HFF-Myc (cell line): ENCODE results near the gene TRH.
"Not testable (repeated sequence)": the region's sequence is repeated elsewhere in the genome, so short reads cannot be mapped to it uniquely, and the experiment has no call there.

ENCODE experiments used
- DNase-seq: peaks from one replicate; pipeline ENCODE4 v3.0.0-alpha.2; 2011; ENCODE audit warnings: low read depth; ENCODE audit errors: extremely low read depth
- H3K4me3 ChIP-seq: replicated peaks from 2 replicates; pipeline ENCODE4 v1.5.1; 2011; ENCODE audit warnings: low read depth, mild to moderate bottlenecking, control low read depth, low read length
- TF ChIP-seq, protein P1 (sequence below): IDR thresholded peaks from 2 replicates; pipeline ENCODE4 v1.5.1; 2012; ENCODE audit warnings: mild to moderate bottlenecking, low read depth, low read length, control low read depth; ENCODE audit errors: missing control alignments

The TRH gene

DNA sequence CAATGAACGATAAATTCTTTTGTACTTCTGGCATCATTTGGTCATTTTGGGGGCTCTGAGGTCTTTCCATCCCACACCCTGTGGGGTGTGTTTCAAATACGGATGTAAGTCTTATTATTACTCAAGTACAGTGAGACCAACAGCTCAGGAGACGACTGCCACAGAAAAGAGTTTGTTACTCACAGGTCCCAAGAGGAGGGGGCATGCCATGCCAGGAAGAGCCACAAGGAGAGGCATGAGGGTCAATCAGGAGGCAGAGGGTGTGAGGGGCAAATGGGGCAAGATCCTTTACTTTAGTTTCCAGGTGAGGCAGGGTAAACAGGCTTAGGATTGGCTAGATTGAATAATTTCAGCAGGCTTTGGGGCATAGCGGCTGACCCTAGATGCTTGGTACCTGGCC is 21.6 kb downstream of the TRH start:
- H3K4me3 ChIP-seq = no peak overlapping the region
- TF ChIP-seq, protein P1, sequence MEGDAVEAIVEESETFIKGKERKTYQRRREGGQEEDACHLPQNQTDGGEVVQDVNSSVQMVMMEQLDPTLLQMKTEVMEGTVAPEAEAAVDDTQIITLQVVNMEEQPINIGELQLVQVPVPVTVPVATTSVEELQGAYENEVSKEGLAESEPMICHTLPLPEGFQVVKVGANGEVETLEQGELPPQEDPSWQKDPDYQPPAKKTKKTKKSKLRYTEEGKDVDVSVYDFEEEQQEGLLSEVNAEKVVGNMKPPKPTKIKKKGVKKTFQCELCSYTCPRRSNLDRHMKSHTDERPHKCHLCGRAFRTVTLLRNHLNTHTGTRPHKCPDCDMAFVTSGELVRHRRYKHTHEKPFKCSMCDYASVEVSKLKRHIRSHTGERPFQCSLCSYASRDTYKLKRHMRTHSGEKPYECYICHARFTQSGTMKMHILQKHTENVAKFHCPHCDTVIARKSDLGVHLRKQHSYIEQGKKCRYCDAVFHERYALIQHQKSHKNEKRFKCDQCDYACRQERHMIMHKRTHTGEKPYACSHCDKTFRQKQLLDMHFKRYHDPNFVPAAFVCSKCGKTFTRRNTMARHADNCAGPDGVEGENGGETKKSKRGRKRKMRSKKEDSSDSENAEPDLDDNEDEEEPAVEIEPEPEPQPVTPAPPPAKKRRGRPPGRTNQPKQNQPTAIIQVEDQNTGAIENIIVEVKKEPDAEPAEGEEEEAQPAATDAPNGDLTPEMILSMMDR = no peak
- no peak for DNase-seq

DNA sequence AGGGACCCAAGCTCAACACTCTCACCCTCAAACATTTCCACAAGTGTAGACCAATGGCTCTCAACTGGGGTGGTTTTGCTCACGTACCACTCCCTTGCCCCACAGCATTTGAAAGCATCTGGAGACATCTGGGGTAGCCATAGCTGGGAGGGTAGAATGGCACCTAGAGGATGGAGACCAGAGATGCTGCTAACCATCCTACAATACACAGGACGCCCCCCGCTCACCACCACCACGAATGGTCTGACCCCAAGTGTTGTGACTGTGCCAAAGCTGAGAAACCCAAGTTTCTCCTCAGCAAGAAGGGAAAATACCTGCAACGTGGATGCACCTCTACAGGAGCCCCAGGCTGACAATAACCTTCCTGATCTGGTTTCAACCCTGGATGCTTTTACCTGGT is 24.7 kb downstream of the TRH start:
- H3K4me3 ChIP-seq, DNase-seq: not testable (repeated sequence)

DNA sequence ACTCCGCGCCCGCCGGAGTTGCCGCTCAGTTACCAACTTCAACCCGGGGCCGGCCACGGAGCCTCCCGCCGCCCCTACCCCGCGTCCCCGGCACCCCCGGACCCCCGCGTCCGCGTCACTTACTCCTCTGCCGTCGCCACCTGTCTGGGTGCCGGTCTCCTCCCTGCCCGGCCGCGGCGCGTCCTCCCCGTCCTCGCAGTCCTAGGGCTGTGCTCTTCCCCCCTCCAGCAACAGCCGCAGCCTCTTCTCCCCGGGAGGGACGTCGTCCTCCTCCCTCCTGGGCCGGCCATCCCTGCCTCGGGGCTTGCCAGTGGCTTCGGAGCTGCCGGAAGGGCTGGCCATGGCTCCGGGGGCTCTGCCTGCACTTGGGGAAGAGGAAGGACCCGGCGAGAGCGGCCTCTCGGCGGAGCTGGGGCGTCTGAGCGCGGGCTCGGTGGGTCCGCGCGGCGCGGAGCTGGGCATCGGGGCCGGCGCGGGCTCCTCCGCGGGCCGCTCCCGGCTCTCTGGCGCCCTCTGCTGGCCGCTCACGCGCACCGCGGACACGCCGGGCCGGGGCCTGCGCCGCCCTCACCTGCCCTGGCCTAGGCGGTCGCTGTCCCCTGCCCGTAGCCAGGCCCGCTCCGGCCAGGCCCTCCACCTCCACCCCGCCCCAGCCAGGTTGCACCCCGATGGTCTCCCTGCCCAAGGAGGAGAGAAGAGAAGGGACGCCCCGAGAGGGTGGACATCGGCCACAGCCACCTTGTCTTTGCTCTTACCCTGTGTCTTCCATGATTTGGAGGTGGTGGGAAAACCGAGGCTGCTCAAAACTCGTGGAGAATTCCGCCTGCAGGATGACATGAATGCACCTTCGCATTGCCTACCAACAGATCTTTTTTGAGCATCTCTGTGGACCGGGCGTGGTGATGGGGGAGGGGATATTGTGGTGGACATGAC is 28.4 kb downstream of the TRH start:
- TF ChIP-seq, protein P1 = peak; percentile 35
- H3K4me3 ChIP-seq, DNase-seq: not testable (repeated sequence)

DNA sequence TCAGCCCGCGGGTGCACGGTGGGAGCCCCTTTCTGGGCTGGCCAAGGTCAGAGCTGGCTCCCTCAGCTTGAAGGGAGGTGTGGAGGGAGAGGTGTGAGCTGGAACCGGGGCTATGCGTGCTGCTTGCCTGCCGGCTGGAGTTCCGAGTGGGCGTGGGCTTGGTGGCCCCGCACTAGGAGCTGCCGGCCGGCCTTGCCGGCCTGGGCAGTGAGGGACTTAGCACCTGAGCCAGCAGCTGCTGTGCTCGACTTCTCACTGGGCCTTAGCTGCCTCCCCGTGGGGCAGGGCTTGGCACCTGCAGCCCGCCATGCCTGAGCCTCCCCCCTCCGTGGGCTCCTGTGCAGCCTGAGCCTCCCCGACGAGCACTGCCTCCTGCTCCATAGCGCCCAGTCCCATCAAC is 36.0 kb downstream of the TRH start:
- DNase-seq = no peak
- H3K4me3 ChIP-seq = no peak overlapping the region
- TF ChIP-seq, protein P1 = no peak

DNA sequence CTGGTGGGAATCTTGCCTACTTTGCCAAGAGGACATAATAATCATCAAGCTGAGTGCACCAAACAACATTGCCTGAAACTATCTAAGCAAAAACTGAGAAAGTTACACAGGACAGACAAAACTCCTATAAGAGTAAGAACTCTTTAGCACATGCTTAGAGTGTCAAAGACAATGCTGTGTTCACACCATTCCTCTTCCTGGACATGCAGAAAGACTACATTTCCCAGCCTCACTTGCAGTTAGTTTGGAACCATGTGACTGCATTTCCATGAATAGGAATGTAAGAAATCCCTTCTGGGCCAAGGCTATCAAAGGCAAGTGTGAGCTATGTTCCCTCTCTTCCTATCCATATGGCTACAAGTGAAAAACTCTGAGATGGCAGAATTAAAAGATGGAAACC is 37.6 kb downstream of the TRH start:
- DNase-seq, H3K4me3 ChIP-seq: not testable (repeated sequence)

DNA sequence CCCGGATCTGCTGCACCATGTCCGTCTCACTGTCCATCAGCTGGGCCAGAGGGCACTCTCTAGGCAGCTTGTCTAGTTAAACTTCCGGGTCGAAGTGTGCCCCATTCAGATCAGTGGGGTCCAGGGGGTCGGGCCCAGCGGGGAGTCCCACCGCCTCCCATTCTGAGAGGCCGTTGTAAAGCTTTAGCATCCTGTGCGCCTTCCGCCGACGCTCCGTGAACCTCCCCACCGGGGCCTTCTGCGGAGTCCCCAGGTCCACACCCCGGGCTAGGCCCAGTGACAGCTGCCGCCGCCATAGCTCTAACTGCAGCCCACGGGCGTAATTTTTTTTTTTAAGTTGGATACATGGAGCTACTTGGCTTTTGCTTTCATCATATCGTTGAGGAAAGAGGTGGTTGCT is 38.7 kb downstream of the TRH start:
- not testable (repeated sequence) for DNase-seq, H3K4me3 ChIP-seq

DNA sequence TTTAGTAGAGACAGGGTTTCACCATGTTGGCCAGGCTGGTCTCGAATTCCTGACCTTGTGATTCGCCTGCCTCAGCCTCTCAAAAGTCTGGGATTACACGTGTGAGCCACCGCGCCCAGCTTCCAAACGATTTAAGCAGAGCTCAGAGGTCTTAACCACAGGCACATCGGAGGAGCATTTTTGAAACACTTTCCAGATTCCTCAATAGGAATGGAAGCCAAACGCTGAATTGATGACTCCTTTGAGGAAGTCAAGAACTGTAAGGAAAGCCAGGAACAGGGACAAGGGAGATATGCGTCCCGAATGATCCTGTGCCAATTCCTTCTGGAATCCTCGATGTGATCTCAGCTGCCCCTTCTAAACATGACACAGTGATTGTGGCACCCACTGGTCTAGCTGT is 40.0 kb downstream of the TRH start:
- H3K4me3 ChIP-seq = no peak overlapping the region
- TF ChIP-seq, protein P1 = no peak
- DNase-seq = no peak

DNA sequence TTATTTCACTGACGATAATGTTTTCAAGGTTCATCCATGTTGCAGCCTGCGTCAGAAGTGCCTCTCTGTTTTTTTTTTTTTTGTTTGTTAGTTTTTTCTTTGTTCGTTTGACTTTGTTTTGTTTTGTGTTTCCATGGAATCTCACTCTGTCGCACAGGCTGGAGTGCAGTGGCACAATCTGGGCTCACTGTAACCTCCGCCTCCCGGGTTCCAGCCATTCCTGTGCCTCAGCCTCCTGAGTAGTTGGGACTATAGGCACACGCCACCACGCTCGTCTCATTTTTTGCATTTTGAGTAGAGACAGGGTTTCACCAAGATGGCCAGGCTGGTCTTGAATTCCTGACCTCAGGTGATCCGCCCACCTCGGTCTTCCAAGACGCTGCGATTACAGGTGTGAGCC is 43.1 kb downstream of the TRH start:
- not testable (repeated sequence) for DNase-seq

DNA sequence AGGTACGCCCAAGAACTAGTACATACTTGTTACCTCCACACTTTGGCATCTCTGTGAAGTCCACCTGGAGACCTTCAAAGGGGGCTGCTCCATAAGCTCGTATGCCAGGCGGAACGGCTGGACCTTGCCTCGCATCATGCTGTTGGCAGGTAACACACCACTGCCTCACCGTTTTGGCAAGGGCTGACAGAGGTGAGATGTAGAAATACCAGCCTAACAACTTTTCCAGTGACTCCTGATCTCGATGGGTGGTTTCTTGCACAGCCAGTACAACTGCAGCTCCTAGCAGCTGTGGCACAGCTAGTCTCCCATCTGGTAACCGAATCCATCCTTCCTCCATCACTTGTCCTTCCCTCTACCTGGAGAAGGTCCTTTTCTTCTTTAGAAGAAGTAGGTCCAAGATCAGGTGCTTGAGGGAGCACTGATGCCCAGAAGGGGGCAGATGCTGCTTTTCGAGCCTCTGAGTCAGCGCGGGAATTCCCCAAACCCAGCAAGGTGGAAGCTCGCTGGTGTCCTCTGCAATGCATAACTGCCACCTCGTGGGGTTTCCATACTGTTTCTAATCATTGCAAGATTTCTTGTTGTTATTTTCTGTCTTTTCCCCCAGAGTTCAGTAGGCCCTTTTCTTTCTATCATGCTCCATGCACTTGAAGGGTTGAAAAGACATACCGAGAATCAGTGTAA is 51.8 kb downstream of the TRH start:
- not testable (repeated sequence) for DNase-seq, H3K4me3 ChIP-seq

More for the DNA sequence above, 43.1 kb downstream of the TRH start:
- H3K4me3 ChIP-seq = not testable (repeated sequence)

DNA sequence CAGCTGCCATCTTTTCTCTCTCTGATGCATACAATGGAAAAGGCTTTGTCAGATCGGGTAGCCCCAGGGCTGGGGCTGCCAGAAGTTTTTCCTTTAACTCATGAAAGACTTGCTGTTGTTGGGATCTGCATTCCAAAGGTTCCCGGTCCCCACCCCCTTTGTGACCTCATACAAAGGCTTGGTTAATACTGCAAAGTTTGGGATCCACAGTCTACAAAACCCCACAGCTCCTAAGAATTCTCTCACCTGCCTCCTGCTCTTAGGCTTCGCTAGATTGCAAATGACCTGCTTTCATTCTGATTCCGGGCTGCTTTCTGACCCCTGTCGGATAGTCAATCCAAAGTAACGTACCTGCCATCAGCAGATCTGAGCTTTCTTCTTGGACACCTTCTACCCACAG is 52.9 kb downstream of the TRH start:
- not testable (repeated sequence) for DNase-seq

More for the DNA sequence above, 52.9 kb downstream of the TRH start:
- not testable (repeated sequence) for H3K4me3 ChIP-seq
